GM12872 (cell line): ENCODE results near the gene ARHGAP27.

Experiments
- CTCF ChIP-seq: IDR thresholded peaks from 3 replicates; pipeline ENCODE4 v1.5.1; 2011; ENCODE audit warnings: low read depth, mild to moderate bottlenecking, low read length, moderate library complexity; ENCODE audit not compliant: insufficient read depth

The ARHGAP27 gene

GRCh38 chr17:45411348-45412105 is 21.1 kb downstream of the ARHGAP27 start:
- no peak for TF ChIP-seq CTCF

GRCh38 chr17:45410144-45411091 is 22.3 kb downstream of the ARHGAP27 start:
- TF ChIP-seq CTCF: no peak

GRCh38 chr17:45409659-45410076 is 23.0 kb downstream of the ARHGAP27 start:
- no peak for TF ChIP-seq CTCF

- no peak for TF ChIP-seq CTCF
Observed at GRCh38 chr17:45408611-45409421, 23.9 kb downstream of the ARHGAP27 start.

- TF ChIP-seq CTCF: no peak
Observed at GRCh38 chr17:45406107-45406506, 26.6 kb downstream of the ARHGAP27 start.

- no peak for TF ChIP-seq CTCF
Observed at GRCh38 chr17:45405250-45406086, 27.2 kb downstream of the ARHGAP27 start.
